SK-N-DZ (cell line): ENCODE results near the gene CDPF1. TPM values are rescaled to one million over a fixed set of nuclear protein-coding genes. Genes with fewer than 3 reads are reported as not detected.
A peak's percentile ranks its signal among the peaks of the same experiment; 100 is the strongest.

Experiments
- DNase-seq: peaks from one replicate; pipeline ENCODE4 v3.0.0-alpha.2; 2015; ENCODE audit warnings: low spot score
- polyA plus RNA-seq, 2 experiments: library from polyadenylated mRNA; depleted of rRNA; stranded (reverse); fragments of >200 nt; gene quantifications; 2 replicates each; pipeline ENCODE4 v1.2.3, GENCODE V29; 2014

The CDPF1 gene
- polyA plus RNA-seq (2014; cell fraction: cytosol; rRNA removed): 37.1 and 38.6 TPM in 2 replicates
- 36.0 and 41.9 TPM in 2 replicates for polyA plus RNA-seq (2014; cell fraction: nucleus; rRNA removed)

DNA sequence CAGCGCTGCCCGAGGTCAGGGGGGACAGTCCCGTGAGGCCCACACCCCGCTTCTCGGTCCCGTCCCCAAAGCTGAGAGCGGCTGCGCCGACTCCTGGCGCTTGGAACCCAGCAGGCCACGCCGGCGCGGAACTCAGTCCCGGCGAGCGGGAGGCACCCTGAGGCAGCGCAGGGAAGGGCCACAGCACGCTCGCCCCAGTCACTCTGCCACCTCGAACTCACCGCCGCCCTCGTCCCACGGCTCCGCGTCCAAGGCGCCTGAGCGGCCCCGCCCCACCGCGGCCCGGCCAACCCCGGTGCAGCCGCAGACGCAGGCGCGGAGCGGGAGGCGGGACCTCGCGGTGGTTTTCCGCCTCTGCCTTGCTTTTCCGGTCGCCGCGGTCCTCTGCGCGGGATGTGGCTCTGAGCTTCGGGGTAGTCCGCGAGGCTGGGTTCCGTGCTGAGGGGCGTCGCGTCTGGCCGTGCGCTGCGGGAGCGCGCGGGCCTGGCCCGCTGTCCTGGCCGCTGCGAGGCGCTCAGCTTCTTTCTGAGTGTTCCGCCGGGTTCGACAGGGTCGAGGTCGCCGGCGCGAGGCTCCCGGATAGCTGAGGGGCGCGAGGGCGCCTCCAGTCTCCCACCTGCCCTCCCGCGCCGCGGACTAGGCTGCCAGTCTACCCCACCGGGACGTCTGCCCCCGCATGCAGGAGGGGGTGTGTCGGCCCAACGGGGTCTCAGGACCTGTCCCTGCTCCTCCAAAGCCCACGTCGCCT, at the start of gene CDPF1:
Gene CDPF1 (minus strand): TSS at position 259 of the 748 bp plus-strand sequence. CDS start 2,009 bp downstream, outside the sequence.
- peak; percentile 87 for DNase-seq

- DNase-seq: no peak
Measured at GRCh38 chr22:46299101-46299500, 49.0 kb upstream of the CDPF1 start.

GRCh38 chr22:46297151-46297812, 47.2 kb upstream of the CDPF1 start:
- peak; percentile 41 for DNase-seq

DNA sequence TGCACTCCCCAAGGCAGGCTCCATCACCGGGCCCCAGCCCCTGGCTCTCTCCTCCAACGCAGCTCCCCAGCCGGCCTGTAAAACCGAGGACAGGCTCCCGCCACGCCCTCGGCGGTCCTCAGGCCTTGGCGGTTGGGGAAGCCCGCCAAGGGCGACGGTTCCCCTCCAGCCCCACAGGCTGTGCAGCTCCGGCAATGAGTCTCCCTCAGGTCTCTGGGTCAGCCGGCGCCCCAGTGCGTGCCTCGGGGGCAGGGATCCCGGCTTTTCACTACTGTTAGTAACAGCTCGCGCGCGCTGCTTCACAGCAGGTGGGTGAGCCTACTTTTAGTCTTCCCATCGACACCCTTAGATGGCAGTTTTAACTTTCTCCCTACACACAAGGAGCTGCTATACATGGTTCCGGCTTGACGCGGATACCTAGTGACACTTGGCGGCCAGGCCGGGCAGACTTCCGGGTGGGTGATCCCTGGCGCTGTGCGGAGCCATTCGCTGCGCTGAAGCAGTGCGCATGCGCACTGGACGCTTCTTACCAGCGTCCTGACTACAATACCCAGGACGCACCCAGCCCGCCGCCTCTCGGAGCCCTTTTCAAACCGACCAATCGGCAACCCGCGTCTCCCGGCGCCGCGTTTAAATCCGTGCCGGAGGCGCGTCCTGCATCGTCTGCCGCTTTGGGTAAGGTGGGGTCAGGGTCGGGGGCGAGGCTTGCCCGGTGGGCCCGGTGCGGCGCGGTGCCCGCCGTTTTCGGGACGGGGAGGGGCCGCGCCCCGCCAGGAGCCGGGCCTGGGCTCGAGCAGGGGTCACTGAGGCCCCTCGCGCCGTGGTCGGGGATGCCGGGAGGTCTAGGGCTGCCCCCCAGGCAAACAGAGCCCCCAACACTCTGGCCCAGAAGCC, 46.4 kb upstream of the CDPF1 start, which contains the start of gene GTSE1:
Gene GTSE1 (plus strand): TSS at position 614 of the 894 bp plus-strand sequence. CDS start 531 bp downstream, outside the sequence.
- peak; percentile 98 for DNase-seq

- DNase-seq: no peak
Measured at GRCh38 chr22:46295277-46295971, 45.3 kb upstream of the CDPF1 start.

- DNase-seq: no peak
Measured at GRCh38 chr22:46294784-46295183, 44.7 kb upstream of the CDPF1 start.

GRCh38 chr22:46293577-46294260, 43.6 kb upstream of the CDPF1 start:
- no peak for DNase-seq

DNA sequence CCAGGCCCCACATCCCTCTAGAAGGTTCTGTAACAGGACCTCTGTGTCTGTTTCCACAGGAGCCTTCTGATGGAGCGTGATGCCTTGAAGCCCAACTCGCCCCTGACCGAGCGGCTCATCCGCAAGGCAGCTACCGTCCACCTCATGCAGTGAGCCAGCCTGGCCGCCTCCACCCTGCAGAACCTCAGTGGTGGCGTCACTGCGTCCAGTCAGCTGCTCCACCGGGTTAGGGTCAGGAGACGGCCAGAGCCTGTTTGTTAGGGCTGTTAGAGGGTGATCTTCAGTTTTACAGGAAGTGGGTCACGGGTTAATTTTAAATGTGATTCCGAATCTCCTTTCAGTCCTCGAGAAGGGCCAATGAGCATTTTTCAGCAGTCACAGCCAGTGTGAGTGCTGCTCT, 42.6 kb upstream of the CDPF1 start:
- DNase-seq: no peak

- DNase-seq: no peak
Measured at GRCh38 chr22:46292173-46292572, 42.1 kb upstream of the CDPF1 start.

- DNase-seq: no peak
Measured at GRCh38 chr22:46290843-46291785, 41.0 kb upstream of the CDPF1 start.

DNA sequence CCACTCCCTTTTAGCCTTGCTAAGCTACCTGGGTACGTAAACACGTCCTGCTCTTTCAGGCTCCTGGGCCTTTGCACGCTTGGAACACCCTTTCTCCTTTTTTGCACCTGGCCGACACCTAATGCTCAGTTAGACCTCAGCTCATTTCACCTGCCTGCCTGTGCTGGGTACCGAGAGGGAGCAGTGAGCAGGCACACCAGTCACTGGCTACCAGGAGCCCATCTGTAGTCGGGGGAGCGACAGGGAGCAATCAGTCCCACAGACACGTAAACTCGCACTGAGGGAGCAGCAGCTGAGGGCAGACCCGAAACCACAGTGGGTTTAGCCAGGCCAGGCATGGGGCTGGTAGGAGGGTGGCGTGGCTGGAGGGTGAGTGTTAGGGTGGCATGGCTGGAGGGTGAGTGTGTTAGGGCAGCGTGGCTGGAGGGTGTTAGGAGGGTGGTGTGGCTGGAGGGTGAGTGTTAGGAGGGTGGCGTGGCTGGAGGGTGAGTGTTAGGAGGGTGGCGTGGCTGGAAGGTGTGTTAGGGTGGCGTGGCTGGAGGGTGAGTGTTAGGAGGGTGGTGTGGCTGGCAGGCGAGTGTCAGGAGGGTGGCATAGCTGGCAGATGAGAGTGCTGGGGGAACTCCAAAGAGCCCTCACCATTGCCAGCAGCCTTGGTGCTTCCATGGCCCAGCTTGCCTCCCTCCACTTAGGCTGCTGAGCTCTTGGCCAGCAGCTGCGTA, 40.2 kb upstream of the CDPF1 start:
- no peak for DNase-seq

DNA sequence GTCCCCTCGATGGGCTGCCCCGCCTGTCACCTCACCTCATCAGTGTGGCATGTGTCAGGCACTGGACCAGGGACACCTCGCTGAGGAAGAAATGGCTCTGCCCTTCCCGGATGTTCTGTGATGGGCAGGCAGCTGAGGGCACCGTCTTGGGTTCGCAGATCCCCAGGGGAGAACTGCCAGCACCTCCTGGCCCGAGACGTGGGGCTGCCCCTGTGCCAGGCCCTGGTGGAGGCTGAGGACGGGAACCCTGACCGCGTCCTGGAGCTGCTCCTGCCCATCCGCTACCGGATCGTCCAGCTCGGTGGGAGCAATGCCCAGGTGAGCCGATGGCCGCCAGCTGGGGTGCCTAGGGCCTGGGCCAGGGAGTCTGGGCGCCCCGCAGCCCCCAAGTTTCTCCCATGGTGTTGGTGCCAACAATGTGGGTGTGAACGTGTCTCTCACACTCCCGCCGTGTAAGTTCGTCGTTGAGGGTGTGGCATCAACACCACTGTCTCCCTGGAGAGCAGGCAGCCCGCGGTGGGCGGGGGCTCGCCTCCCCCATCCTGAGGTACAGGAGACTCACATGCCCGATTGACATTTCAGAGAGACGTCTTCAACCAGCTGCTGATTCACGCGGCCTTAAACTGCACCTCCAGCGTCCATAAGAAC, 39.3 kb upstream of the CDPF1 start:
- DNase-seq: no peak

GRCh38 chr22:46288846-46289243, 38.8 kb upstream of the CDPF1 start:
- no peak for DNase-seq

- DNase-seq: no peak
Measured at GRCh38 chr22:46287873-46288751, 38.0 kb upstream of the CDPF1 start.

GRCh38 chr22:46286941-46287872, 37.1 kb upstream of the CDPF1 start:
- DNase-seq: no peak

GRCh38 chr22:46286006-46286405, 35.9 kb upstream of the CDPF1 start:
- no peak for DNase-seq
